Neural crest cell (in vitro differentiated cells): ENCODE results near the gene UPK3B. TPM values are rescaled to one million over a fixed set of nuclear protein-coding genes. Genes with fewer than 3 reads are reported as not detected.
"Not testable (repeated sequence)": the region's sequence is repeated elsewhere in the genome, so short reads cannot be mapped to it uniquely, and the experiment has no call there.

ENCODE experiments used
- DNase-seq: peaks from one replicate; pipeline ENCODE4 v3.0.0; 2021; ENCODE audit warnings: low read depth, mixed read lengths, low spot score
- H3K27ac Mint-ChIP-seq: one replicate; pipeline ENCODE4 v1.8.0; 2021; ENCODE audit warnings: mild to moderate bottlenecking, mixed read lengths; ENCODE audit not compliant: unreplicated experiment
- H3K27me3 Mint-ChIP-seq: 2 replicates; pipeline ENCODE4 v1.8.0; 2021; ENCODE audit warnings: low read depth, mild to moderate bottlenecking, mixed read lengths
- H3K36me3 Mint-ChIP-seq: 2 replicates; pipeline ENCODE4 v1.8.0; 2021; ENCODE audit warnings: low read depth, mild to moderate bottlenecking, mixed read lengths
- H3K4me1 Mint-ChIP-seq: 2 replicates; pipeline ENCODE4 v1.8.0; 2021; ENCODE audit warnings: mixed read lengths
- H3K4me3 Mint-ChIP-seq: one replicate; pipeline ENCODE4 v1.8.0; 2021; ENCODE audit warnings: mild to moderate bottlenecking, mixed read lengths
- H3K9me3 Mint-ChIP-seq: 2 replicates; pipeline ENCODE4 v1.8.0; 2021; ENCODE audit warnings: mixed read lengths
- total RNA-seq: library from RNA; stranded (reverse); gene quantifications from 2 replicates; pipeline ENCODE4 v1.2.1, GENCODE V29; 2021

UPK3B gene
- total RNA-seq, 1 donor from 2014 or later = 0.77 TPM

DNA sequence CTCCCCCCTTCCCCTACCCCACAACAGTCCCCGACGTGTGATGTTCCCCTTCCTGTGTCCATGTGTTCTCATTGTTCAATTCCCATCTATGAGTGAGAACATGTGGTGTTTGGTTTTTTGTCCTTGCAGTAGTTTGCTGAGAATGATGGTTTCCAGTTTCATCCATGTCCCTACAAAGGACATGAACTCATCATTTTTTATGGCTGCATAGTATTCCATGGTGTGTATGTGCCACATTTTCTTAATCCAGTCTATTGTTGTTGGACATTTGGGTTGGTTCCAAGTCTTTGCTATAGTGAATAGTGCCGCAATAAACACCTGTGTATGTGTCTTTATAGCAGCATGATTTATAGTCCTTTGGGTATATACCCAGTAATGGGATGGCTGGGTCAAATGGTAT is 51.0 kb downstream of the UPK3B start:
- not testable (repeated sequence) for H3K27ac Mint-ChIP-seq, H3K4me3 Mint-ChIP-seq, H3K9me3 Mint-ChIP-seq, DNase-seq, H3K27me3 Mint-ChIP-seq, H3K4me1 Mint-ChIP-seq
- peaks cover 21% of the 10 kb centered on the region for H3K36me3 Mint-ChIP-seq

DNA sequence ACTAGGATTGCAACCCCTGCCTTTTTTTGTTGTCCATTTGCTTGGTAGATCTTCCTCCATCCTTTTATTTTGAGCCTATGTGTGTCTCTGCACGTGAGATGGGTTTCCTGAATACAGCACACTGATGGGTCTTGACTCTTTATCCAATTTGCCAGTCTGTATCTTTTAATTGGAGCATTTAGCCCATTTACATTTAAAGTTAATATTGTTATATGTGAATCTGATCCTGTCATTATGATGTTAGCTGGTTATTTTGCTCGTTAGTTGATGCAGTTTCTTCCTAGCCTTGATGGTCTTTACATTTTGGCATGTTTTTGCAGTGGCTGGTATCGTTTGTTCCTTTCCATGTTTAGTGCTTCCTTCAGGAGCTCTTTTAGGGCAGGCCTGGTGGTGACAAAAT is 54.6 kb downstream of the UPK3B start:
- H3K36me3 Mint-ChIP-seq = peaks cover 29% of the 10 kb centered on the region

More for the DNA sequence above, 54.6 kb downstream of the UPK3B start:
- H3K27ac Mint-ChIP-seq, DNase-seq, H3K27me3 Mint-ChIP-seq, H3K4me3 Mint-ChIP-seq, H3K9me3 Mint-ChIP-seq, H3K4me1 Mint-ChIP-seq: not testable (repeated sequence)

Other genes starting within 250 kb of the UPK3B start
- gene HSPB1, start 207.9 kb upstream of the UPK3B start, total RNA-seq = 57.1 and 67.2 TPM in 2 replicates
- 200 and 209 TPM in 2 replicates for gene YWHAG, start 151.6 kb upstream of the UPK3B start, total RNA-seq
- gene SSC4D, start 100.9 kb upstream of the UPK3B start, total RNA-seq = 1.0 and 1.1 TPM in 2 replicates
- gene ZP3, start 85.6 kb upstream of the UPK3B start, total RNA-seq = 0.49 TPM in 1 of 2 replicates, not detected in the other
- 23.7 and 24.2 TPM in 2 replicates for gene DTX2, start 48.8 kb upstream of the UPK3B start, total RNA-seq
- 0.35 TPM in 1 of 2 replicates, not detected in the other for gene SPDYE16, start 32.7 kb downstream of the UPK3B start, total RNA-seq
- 9.4 and 9.8 TPM in 2 replicates for gene POMZP3, start 116.7 kb downstream of the UPK3B start, total RNA-seq